Measurements from ENCODE around the gene ADGRD1.

The ADGRD1 gene

DNA sequence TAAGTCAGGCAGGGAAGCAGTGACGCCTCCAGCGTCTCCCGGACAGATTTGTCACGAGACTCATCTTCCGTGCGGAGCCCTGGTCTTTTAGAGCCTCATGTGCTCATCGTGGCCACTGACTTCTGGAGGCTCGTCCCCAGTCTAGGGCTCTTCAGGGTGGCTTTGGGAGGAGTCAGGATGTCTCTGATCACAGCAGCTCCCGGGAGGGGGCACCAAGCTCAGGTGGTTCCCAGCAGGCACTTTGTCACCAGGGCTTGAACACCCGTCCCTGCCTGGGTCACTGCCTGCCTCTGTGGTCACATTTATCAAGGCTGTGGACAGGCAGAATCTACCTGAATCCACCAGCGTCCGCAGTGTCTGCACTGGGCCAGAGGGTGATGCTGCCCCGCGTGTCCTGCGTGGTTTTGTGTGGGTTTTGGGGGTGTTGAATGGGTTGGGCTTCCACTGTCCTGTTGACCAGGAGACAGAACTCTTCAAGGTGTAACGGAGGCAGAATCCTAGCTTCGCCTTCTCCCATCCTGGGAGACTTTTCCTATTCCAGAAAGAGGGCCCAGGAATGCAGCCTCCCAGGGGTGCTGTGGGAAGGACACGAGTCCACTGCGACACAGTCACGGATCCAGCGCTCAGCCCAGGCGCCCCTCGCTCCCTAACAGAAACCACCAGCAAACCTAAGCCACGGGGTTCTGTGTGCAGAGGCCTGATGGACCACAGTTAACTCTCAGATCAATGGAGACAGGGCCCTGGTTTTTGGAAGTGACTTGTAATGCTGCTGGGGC is 132.3 kb downstream of the ADGRD1 start:
- CTCF ChIA-PET = no interaction called here
- TF ChIP-seq, protein P1, sequence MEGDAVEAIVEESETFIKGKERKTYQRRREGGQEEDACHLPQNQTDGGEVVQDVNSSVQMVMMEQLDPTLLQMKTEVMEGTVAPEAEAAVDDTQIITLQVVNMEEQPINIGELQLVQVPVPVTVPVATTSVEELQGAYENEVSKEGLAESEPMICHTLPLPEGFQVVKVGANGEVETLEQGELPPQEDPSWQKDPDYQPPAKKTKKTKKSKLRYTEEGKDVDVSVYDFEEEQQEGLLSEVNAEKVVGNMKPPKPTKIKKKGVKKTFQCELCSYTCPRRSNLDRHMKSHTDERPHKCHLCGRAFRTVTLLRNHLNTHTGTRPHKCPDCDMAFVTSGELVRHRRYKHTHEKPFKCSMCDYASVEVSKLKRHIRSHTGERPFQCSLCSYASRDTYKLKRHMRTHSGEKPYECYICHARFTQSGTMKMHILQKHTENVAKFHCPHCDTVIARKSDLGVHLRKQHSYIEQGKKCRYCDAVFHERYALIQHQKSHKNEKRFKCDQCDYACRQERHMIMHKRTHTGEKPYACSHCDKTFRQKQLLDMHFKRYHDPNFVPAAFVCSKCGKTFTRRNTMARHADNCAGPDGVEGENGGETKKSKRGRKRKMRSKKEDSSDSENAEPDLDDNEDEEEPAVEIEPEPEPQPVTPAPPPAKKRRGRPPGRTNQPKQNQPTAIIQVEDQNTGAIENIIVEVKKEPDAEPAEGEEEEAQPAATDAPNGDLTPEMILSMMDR (IDR thresholded peaks at IDR 0.05; ENCODE audit: insufficient read depth, low read length, missing control alignments) = no peak
- POLR2A ChIA-PET = no interaction called here

DNA sequence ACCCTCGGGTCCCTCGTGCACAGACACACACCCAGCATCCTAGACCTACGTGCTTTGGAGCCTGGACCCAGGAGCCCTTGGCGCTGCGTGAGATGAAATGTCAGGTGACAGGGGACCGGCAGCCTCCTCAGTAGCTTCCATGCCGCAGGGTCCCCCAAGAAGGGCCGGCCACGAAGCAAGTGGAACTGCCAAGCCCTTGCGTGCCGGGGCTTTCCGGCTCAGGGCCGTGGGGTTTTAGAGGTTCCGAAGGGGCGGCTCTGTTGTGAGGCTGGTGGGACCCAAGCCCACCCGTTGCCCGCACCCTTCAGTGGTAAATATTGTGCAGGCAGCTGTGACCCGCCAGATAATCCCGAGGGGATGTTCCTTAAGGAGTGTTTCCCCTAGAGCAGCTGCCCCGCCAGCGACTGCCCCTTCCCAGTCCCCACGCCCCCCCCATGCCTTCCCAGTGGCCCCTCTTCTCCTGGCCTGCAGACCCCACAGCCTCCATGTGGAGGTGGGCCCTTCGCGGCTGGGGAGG is 133.7 kb downstream of the ADGRD1 start:
- CTCF ChIA-PET = no interaction called here
- no peak for DNase-seq (ENCODE audit: low read depth, low spot score)
- no peak overlapping the region for H3K4me3 ChIP-seq (ENCODE audit: low read depth, low read length)
- POLR2A ChIA-PET = no interaction called here
- TF ChIP-seq, protein P1 (IDR thresholded peaks at IDR 0.05; ENCODE audit: insufficient read depth, low read length, missing control alignments) = no peak

More for the DNA sequence above, 132.3 kb downstream of the ADGRD1 start:
- H3K4me3 ChIP-seq (ENCODE audit: low read depth, low read length) = no peak overlapping the region
- no peak for DNase-seq (ENCODE audit: low read depth, low spot score)

DNA sequence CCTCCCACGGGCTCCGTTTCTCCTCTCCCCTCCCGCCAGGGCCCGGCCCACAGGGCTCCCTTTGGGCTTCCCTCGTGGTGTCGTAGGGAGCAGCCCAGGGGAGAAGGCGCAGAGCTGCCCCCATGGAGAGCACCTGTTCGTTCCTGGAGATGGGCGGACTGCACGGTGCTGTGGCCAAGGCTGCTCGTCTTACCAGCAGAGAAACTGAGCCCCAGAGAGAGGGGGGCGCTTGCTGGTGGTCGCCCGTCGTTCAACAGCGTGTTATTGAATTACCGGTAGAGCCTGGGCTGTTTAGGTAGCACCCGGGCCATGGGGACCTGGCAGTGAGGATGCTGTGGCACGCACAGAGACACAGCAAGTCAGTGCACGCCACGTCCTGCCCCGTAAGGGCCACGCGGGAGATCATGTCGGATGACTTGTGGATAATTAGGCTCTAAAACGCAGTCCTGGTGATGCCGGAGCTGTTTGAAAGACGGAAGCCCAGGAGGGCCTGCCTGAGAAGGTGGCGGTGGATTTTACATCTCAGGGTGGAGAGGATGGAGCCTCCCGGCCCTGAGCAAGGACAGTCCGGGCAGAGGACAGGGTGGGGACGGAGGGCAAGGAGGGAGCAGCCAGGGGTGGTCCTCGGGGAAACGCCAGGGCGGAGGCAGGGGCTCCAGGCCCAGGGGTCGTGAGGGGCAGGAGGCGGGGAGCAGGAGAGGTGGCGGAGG is 134.4 kb downstream of the ADGRD1 start:
- POLR2A ChIA-PET = no interaction called here
- DNase-seq (ENCODE audit: low read depth, low spot score) = no peak
- CTCF ChIA-PET = interaction anchor here (1.8 kb wide), 1 partner anchor 17 kb away, joined by 5 read pairs; no protein-coding TSS in a partner anchor
- H3K4me3 ChIP-seq (ENCODE audit: low read depth, low read length) = no peak overlapping the region
- TF ChIP-seq, protein P1 (IDR thresholded peaks at IDR 0.05; ENCODE audit: insufficient read depth, low read length, missing control alignments) = no peak

DNA sequence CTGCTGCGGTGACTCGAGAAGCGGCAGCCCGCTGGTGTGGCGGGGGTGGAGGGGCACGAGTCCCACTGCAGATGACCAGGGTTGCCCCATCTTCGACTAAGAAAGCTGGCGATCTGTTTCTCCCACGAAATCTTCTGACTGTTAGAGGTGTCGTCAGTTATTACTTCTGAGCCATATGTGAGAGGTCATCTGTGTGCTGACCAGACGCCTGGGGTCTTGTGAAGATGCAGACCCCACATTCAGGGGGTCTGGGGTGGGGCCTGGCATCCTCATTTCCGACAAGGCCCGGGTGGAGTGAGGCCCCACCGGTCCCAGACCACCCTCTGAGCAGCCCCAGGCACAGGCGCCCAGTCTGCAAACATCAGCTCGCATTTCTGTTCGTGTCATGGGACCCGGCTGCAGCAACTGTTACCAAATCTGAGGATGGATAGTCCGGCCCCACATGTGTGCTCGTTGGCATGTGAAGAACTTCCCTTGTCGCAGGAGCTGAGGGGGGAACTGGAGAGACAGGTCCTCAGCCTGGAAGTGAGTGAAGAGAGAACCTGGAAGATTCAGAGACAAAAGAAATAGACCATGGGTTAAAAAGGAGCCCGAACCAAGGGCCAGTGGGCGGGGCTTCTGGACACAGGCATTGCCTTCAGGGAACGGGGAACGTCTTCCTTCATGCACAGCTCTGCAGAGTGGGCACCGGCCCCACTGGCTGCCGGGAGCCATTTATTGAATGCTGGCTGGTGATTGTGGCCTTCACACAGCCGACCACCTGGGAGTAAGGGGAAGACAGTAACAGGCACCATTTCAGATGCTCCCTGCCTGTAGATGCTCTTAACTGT is 135.2 kb downstream of the ADGRD1 start:
- TF ChIP-seq, protein P1 (IDR thresholded peaks at IDR 0.05; ENCODE audit: insufficient read depth, low read length, missing control alignments) = no peak
- H3K4me3 ChIP-seq (ENCODE audit: low read depth, low read length) = no peak overlapping the region
- ChIA-PET CTCF (interaction anchor here (1.8 kb wide), 1 partner anchor 16 kb away, joined by 5 read pairs; no protein-coding TSS in a partner anchor), POLR2A (no interaction called here)
- DNase-seq (ENCODE audit: low read depth, low spot score) = no peak

DNA sequence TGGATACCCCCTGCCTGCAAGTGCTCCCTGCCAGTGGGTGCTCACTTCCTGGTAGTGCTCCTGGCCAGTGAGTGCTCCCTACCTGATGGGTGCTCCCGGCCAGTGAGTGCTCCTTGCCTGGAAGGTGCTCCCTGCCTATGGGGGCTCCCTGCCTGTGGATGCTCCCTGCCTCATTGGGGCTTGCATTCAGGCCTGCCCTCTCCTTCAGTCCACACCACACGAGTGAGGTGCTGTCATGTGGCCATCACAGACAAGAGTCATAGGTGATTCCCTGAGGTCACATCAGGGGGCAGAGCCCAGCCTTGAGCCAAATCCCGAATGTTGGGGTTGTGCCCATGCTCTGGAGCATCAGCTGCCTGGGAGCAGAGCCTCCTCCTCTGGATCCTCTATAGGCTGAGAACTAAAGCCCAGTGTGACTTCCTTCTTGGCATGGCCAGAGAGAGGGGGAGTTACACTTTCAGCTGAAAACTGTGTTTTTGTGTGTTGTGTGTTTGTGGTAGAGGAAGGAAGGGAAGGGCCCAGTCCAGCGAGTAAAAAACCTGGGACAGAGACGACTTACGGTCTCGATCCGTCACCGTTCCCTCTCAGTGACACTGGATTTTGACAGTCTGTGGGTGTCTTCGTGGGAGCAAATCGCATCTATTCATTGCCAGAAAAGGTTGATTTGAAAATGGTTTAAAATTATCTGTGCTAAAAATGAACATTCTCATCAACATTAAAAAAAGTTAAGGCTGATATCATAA is 136.0 kb downstream of the ADGRD1 start:
- ChIA-PET CTCF (interaction anchor here (1.8 kb wide), 1 partner anchor 16 kb away, joined by 5 read pairs; no protein-coding TSS in a partner anchor), POLR2A (no interaction called here)
- no peak overlapping the region for H3K4me3 ChIP-seq (ENCODE audit: low read depth, low read length)
- no peak for DNase-seq (ENCODE audit: low read depth, low spot score)
- TF ChIP-seq, protein P1 (IDR thresholded peaks at IDR 0.05; ENCODE audit: insufficient read depth, low read length, missing control alignments) = no peak

Measured in AG04449 (cell line).